Activated naive CD4-positive, alpha-beta T cell treated with Interleukin-2 at 50 U/mL for 16 hours (primary cell): ENCODE results near the gene PSG5.
A peak's percentile ranks its signal among the peaks of the same experiment; 100 is the strongest.
"Not testable (repeated sequence)": the region's sequence is repeated elsewhere in the genome, so short reads cannot be mapped to it uniquely, and the experiment has no call there.

Experiments used
- DNase-seq: peaks from one replicate; pipeline ENCODE4 v3.0.0-alpha.2; 2020

The PSG5 gene

GRCh38 chr19:43186311-43186935 is at the start of gene PSG5:
Gene PSG5 (minus strand): TSS chr19:43186536. CDS start chr19:43186405, 131 bp downstream.
- DNase-seq: not testable (repeated sequence)

- DNase-seq: not testable (repeated sequence)
Observed at GRCh38 chr19:43235686-43236085, 49.4 kb upstream of the PSG5 start.

- no peak for DNase-seq
Observed at GRCh38 chr19:43229315-43229714, 43.0 kb upstream of the PSG5 start.

- DNase-seq: not testable (repeated sequence)
Observed at GRCh38 chr19:43228730-43229129, 42.4 kb upstream of the PSG5 start.

- not testable (repeated sequence) for DNase-seq
Observed at GRCh38 chr19:43226986-43227385, 40.6 kb upstream of the PSG5 start.

GRCh38 chr19:43224855-43225253 is 38.5 kb upstream of the PSG5 start:
- DNase-seq: no peak

- not testable (repeated sequence) for DNase-seq
Observed at GRCh38 chr19:43224201-43224854, 38.0 kb upstream of the PSG5 start.

- not testable (repeated sequence) for DNase-seq
Observed at GRCh38 chr19:43221891-43222290, 35.6 kb upstream of the PSG5 start.

- DNase-seq: not testable (repeated sequence)
Observed at GRCh38 chr19:43219136-43219535, 32.8 kb upstream of the PSG5 start.

- DNase-seq: not testable (repeated sequence)
Observed at GRCh38 chr19:43215881-43216280, 29.5 kb upstream of the PSG5 start.

GRCh38 chr19:43207991-43208390 is 21.7 kb upstream of the PSG5 start:
- DNase-seq: no peak

- DNase-seq: peak; percentile 30
Observed at GRCh38 chr19:43207174-43207573, 20.8 kb upstream of the PSG5 start.

GRCh38 chr19:43205471-43206105 is 19.3 kb upstream of the PSG5 start, which contains the start of gene PSG4:
Gene PSG4 (minus strand): TSS chr19:43205638. CDS start chr19:43205536, 102 bp downstream.
- not testable (repeated sequence) for DNase-seq

GRCh38 chr19:43203611-43204010 is 17.3 kb upstream of the PSG5 start:
- DNase-seq: not testable (repeated sequence)

- not testable (repeated sequence) for DNase-seq
Observed at GRCh38 chr19:43201891-43202290, 15.6 kb upstream of the PSG5 start.

GRCh38 chr19:43201337-43201801 is 15.0 kb upstream of the PSG5 start:
- not testable (repeated sequence) for DNase-seq

GRCh38 chr19:43198686-43199419 is 12.5 kb upstream of the PSG5 start:
- DNase-seq: not testable (repeated sequence)

- not testable (repeated sequence) for DNase-seq
Observed at GRCh38 chr19:43197666-43198397, 11.5 kb upstream of the PSG5 start.

- not testable (repeated sequence) for DNase-seq
Observed at GRCh38 chr19:43194397-43194796, 8.1 kb upstream of the PSG5 start.

GRCh38 chr19:43192381-43193155 is 6.2 kb upstream of the PSG5 start:
- not testable (repeated sequence) for DNase-seq

- DNase-seq: not testable (repeated sequence)
Observed at GRCh38 chr19:43188092-43188491, 1.8 kb upstream of the PSG5 start.
